Thoracic aorta (tissue), 2 donors: ENCODE results near the gene ST6GAL2. TPM values are rescaled to one million over a fixed set of nuclear protein-coding genes. Genes with fewer than 3 reads are reported as not detected.
A peak's percentile ranks its signal among the peaks of the same experiment; 100 is the strongest.

Experiments
- ATAC-seq: fragments of 150-250 bp; one replicate; pipeline ENCODE4 v1.8.0; 2017; ENCODE audit warnings: low read depth; ENCODE audit not compliant: insufficient number of reproducible peaks, low FRiP score
- DNase-seq: peaks from one replicate; pipeline ENCODE4 v3.0.0-alpha.2; 2020; ENCODE audit warnings: low spot score
- H3K27ac ChIP-seq, 2 donors: fragments of 200-600 bp; sonication (generic); 1 replicate in 1 of 2; 2 replicates in 1 of 2; pipeline ENCODE4 v1.5.1; 2016; ENCODE audit warnings: mild to moderate bottlenecking in 2 of 2, moderate library complexity in 2 of 2
- H3K27me3 ChIP-seq: fragments of 200-600 bp; sonication (generic); replicated peaks from 2 replicates; pipeline ENCODE4 v1.6.0; 2016; ENCODE audit warnings: mild to moderate bottlenecking; ENCODE audit not compliant: insufficient read depth
- H3K36me3 ChIP-seq: fragments of 200-600 bp; sonication (generic); one replicate; pipeline ENCODE4 v1.5.1; 2016
- H3K4me1 ChIP-seq, 2 donors: fragments of 200-600 bp; sonication (generic); 1 replicate in 1 of 2; 2 replicates in 1 of 2; pipeline versions ENCODE4 v1.5.1 to v1.6.0; 2016; ENCODE audit warnings: low read depth in 2 of 2, mild to moderate bottlenecking in 1 of 2; ENCODE audit not compliant: control insufficient read depth in 1 of 2
- H3K4me3 ChIP-seq: fragments of 200-600 bp; sonication (generic); 2 replicates; pipeline ENCODE4 v1.5.1; 2016; ENCODE audit warnings: mild to moderate bottlenecking
- H3K9me3 ChIP-seq: fragments of 200-600 bp; sonication (generic); 2 replicates; pipeline ENCODE4 v1.5.1; 2016
- CTCF ChIP-seq: fragments of 200-600 bp; sonication (generic); IDR thresholded peaks from one replicate; pipeline ENCODE4 v1.5.1; 2019; ENCODE audit warnings: antibody characterized with exemption
- total RNA-seq, 2 donors: library from RNA; depleted of rRNA; stranded (reverse); fragments of >200 nt; gene quantifications; one replicate each; pipeline versions ENCODE4 v1.1.0 to v1.2.3, GENCODE V29; 2016

Gene ST6GAL2
- 100 to 1,000 TPM in 1 of 2 donors, 10 to 100 TPM in 1; 71.1 to 900 TPM for total RNA-seq

- H3K36me3 ChIP-seq: no peaks in the 10 kb centered on the region
- H3K4me3 ChIP-seq: peak within 1 kb of the TSS; percentile 87
- H3K4me1 ChIP-seq: peaks cover 10 to 28% of the 10 kb centered on the region in 2 donors
- ATAC-seq (peak; percentile 34), DNase-seq (no peak)
- H3K27me3 ChIP-seq: no peaks in the 10 kb centered on the region
- peak; percentile 14 for TF ChIP-seq CTCF
- no peaks in the 10 kb centered on the region for H3K9me3 ChIP-seq
- peak within 1 kb of the TSS; percentile 89 to 90 for H3K27ac ChIP-seq
These were observed at the start of gene ST6GAL2 for GRCh38 chr2:106885971-106886915. TSS of gene ST6GAL2 (minus strand) at chr2:106886167. CDS start at chr2:106843977, 42,190 bp downstream.

- no peak for TF ChIP-seq CTCF
- Histone ChIP-seq H3K27me3 (no peaks in the 10 kb centered on the region), H3K36me3 (no peaks in the 10 kb centered on the region), H3K4me3 (no peak overlapping the region), H3K27ac (no peak overlapping the region), H3K9me3 (no peaks in the 10 kb centered on the region), H3K4me1 (no peaks in the 10 kb centered on the region)
- no peak for DNase-seq
- ATAC-seq: no peak
These were observed 46.7 kb upstream of the ST6GAL2 start for GRCh38 chr2:106932644-106933043.

GRCh38 chr2:106931717-106932335, 45.9 kb upstream of the ST6GAL2 start:
- Histone ChIP-seq H3K27me3 (no peaks in the 10 kb centered on the region), H3K36me3 (no peaks in the 10 kb centered on the region), H3K27ac (no peak overlapping the region), H3K4me1 (no peaks in the 10 kb centered on the region), H3K9me3 (peaks cover 5% of the 10 kb centered on the region), H3K4me3 (no peak overlapping the region)
- no peak for ATAC-seq
- no peak for TF ChIP-seq CTCF
- no peak for DNase-seq

- DNase-seq (no peak), ATAC-seq (no peak)
- Histone ChIP-seq H3K4me1 (no peaks in the 10 kb centered on the region), H3K4me3 (no peak overlapping the region), H3K27me3 (no peaks in the 10 kb centered on the region), H3K36me3 (no peaks in the 10 kb centered on the region), H3K27ac (no peak overlapping the region), H3K9me3 (no peaks in the 10 kb centered on the region)
- no peak for TF ChIP-seq CTCF
These were observed 35.5 kb upstream of the ST6GAL2 start for GRCh38 chr2:106921451-106921850.

GRCh38 chr2:106919012-106919411, 33.0 kb upstream of the ST6GAL2 start:
- DNase-seq: no peak
- Histone ChIP-seq H3K9me3 (no peaks in the 10 kb centered on the region), H3K27ac (no peak overlapping the region), H3K27me3 (no peaks in the 10 kb centered on the region), H3K4me1 (no peaks in the 10 kb centered on the region), H3K4me3 (no peak overlapping the region), H3K36me3 (no peaks in the 10 kb centered on the region)
- TF ChIP-seq CTCF: no peak
- no peak for ATAC-seq
